ENCODE measurements around the gene PCGF3.

Gene PCGF3

GRCh38 chr4:794900-795725, 89.5 kb downstream of the PCGF3 start:
- TF ChIP-seq, protein P1, sequence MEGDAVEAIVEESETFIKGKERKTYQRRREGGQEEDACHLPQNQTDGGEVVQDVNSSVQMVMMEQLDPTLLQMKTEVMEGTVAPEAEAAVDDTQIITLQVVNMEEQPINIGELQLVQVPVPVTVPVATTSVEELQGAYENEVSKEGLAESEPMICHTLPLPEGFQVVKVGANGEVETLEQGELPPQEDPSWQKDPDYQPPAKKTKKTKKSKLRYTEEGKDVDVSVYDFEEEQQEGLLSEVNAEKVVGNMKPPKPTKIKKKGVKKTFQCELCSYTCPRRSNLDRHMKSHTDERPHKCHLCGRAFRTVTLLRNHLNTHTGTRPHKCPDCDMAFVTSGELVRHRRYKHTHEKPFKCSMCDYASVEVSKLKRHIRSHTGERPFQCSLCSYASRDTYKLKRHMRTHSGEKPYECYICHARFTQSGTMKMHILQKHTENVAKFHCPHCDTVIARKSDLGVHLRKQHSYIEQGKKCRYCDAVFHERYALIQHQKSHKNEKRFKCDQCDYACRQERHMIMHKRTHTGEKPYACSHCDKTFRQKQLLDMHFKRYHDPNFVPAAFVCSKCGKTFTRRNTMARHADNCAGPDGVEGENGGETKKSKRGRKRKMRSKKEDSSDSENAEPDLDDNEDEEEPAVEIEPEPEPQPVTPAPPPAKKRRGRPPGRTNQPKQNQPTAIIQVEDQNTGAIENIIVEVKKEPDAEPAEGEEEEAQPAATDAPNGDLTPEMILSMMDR (IDR thresholded peaks at IDR 0.05; ENCODE audit: low read depth, low read length) = no peak
- no peak overlapping the region for H3K4me3 ChIP-seq (ENCODE audit: low read depth, low read length)
- no peak for DNase-seq (ENCODE audit: low read depth, low spot score)
- in situ Hi-C loops (cut with HindIII; ENCODE audit: low sequenced_read_pairs) = no loop called here

- in situ Hi-C loops (cut with HindIII; ENCODE audit: low sequenced_read_pairs) = no loop called here
- TF ChIP-seq, protein P1 (IDR thresholded peaks at IDR 0.05; ENCODE audit: low read depth, low read length) = no peak
- DNase-seq (ENCODE audit: low read depth, low spot score) = no peak
- no peak overlapping the region for H3K4me3 ChIP-seq (ENCODE audit: low read depth, low read length)
These were observed 90.1 kb downstream of the PCGF3 start for GRCh38 chr4:795726-796119.

- in situ Hi-C loops (cut with HindIII; ENCODE audit: low sequenced_read_pairs) = no loop called here
- H3K4me3 ChIP-seq (ENCODE audit: low read depth, low read length) = no peak overlapping the region
- DNase-seq (ENCODE audit: low read depth, low spot score) = no peak
- TF ChIP-seq, protein P1 (IDR thresholded peaks at IDR 0.05; ENCODE audit: low read depth, low read length) = no peak
These were observed 90.6 kb downstream of the PCGF3 start for GRCh38 chr4:796206-796605.

DNA sequence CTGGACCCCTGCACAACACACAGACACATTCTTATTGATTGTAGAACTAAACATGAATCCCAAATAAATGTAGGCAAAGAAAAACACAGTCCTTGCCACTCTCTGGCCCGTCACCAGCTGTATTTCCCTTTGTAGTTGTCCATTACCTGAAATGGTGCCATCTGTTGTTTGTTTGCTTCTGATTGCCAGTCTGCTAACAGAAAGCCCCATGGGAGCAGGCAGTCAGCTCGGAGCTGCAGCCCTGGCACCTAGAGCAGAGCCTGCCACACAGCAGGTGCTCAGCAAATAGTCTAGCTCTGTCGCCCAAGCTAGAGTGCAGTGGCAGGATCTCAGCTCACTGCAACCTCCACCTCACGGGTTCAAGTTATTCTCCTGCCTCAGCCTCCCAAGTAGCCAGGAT, 91.4 kb downstream of the PCGF3 start:
- in situ Hi-C loops (cut with HindIII; ENCODE audit: low sequenced_read_pairs) = no loop called here
- DNase-seq (ENCODE audit: low read depth, low spot score) = no peak
- TF ChIP-seq, protein P1 (IDR thresholded peaks at IDR 0.05; ENCODE audit: low read depth, low read length) = no peak
- H3K4me3 ChIP-seq (ENCODE audit: low read depth, low read length) = no peak overlapping the region

DNA sequence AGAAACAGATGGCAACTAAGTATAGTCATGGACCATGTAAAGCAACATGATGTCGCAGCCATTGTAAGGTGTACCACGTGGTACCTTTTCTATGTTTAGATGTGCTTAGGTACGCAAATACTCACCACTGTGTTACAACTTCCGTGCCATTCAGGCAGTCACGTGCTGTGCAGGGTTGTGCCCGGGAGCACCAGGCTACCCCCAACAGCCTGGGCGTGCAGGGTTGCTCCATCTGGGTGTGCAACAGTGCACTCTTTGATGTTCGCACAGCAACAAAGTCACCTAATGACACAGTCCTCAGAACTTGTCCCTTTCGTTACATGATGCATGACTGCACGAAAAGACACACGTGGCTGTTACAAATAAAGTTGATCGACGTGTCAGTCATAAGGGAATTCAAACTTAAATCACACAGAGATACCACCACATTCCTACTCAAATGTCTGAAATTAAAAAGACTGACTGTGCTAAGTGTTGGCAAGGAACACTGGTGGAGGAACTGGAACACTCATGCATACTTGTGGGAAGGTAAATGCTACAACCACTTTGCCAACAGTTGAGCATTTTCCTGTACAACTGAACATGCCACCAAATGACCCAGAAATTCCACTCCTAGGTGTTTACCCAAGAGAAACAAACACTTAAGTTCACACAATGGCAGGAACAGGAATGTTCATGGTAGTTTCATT, 95.9 kb downstream of the PCGF3 start:
- no peak for DNase-seq (ENCODE audit: low read depth, low spot score)
- TF ChIP-seq, protein P1 (IDR thresholded peaks at IDR 0.05; ENCODE audit: low read depth, low read length) = no peak
- H3K4me3 ChIP-seq (ENCODE audit: low read depth, low read length) = no peak overlapping the region
- in situ Hi-C loops (cut with HindIII; ENCODE audit: low sequenced_read_pairs) = no loop called here

- no peak for DNase-seq (ENCODE audit: low read depth, low spot score)
- TF ChIP-seq, protein P1 (IDR thresholded peaks at IDR 0.05; ENCODE audit: low read depth, low read length) = no peak
- H3K4me3 ChIP-seq (ENCODE audit: low read depth, low read length) = no peak overlapping the region
- in situ Hi-C loops (cut with HindIII; ENCODE audit: low sequenced_read_pairs) = no loop called here
These were observed 98.3 kb downstream of the PCGF3 start for GRCh38 chr4:803884-804283.
